HepG2 (cell line): ENCODE measurements around the gene PIEZO1. TPM values are rescaled to one million over a fixed set of nuclear protein-coding genes. Genes with fewer than 3 reads are reported as not detected.
A peak's percentile ranks its signal among the peaks of the same experiment; 100 is the strongest.

Source experiments
- ATF7-NPFF ChIP-seq: sonication (generic); formaldehyde crosslinking; IDR thresholded peaks from 2 replicates; pipeline ENCODE4 v1.8.1; 2023; ENCODE audit warnings: mild to moderate bottlenecking, low read depth, missing genetic modification reagents, moderate library complexity
- MEIS2 ChIP-seq: sonication (generic); formaldehyde crosslinking; IDR thresholded peaks from 2 replicates; pipeline ENCODE4 v1.9.0; 2021; ENCODE audit warnings: mild to moderate bottlenecking, missing genetic modification reagents
- MTA1 ChIP-seq: sonication (generic); formaldehyde crosslinking; IDR thresholded peaks from 2 replicates; pipeline ENCODE4 v1.4.0; 2020; ENCODE audit warnings: missing genetic modification reagents, mild to moderate bottlenecking, borderline replicate concordance
- MXD1 ChIP-seq: sonication (generic); formaldehyde crosslinking; IDR thresholded peaks from 2 replicates; pipeline ENCODE4 v1.4.0; 2020; ENCODE audit warnings: mild to moderate bottlenecking, missing genetic modification reagents
- RARG ChIP-seq: sonication (generic); formaldehyde crosslinking; IDR thresholded peaks from 2 replicates; pipeline ENCODE4 v1.4.0; 2020; ENCODE audit warnings: low read depth, mild to moderate bottlenecking, missing genetic modification reagents
- SATB2 ChIP-seq: sonication (generic); formaldehyde crosslinking; IDR thresholded peaks from 2 replicates; pipeline ENCODE4 v1.5.0; 2020; ENCODE audit warnings: missing genetic modification reagents
- SIX1 ChIP-seq: sonication (generic); formaldehyde crosslinking; IDR thresholded peaks from 2 replicates; pipeline ENCODE4 v1.4.0; 2020; ENCODE audit warnings: missing genetic modification reagents, borderline replicate concordance
- THAP9 ChIP-seq: sonication (generic); formaldehyde crosslinking; IDR thresholded peaks from 2 replicates; pipeline ENCODE4; 2020; ENCODE audit warnings: missing genetic modification reagents, mild to moderate bottlenecking, borderline replicate concordance
- ZNF275 ChIP-seq: sonication (generic); formaldehyde crosslinking; IDR thresholded peaks from 2 replicates; pipeline ENCODE4 v1.8.0; 2022; ENCODE audit warnings: missing genetic modification reagents, mild to moderate bottlenecking, inconsistent platforms, borderline replicate concordance
- ZNF280B ChIP-seq: sonication (generic); formaldehyde crosslinking; IDR thresholded peaks from 2 replicates; pipeline ENCODE4 v1.5.0; 2020; ENCODE audit warnings: missing genetic modification reagents, mild to moderate bottlenecking, borderline replicate concordance
- ZNF782 ChIP-seq: sonication (generic); formaldehyde crosslinking; IDR thresholded peaks from 2 replicates; pipeline ENCODE4 v1.4.0; 2020; ENCODE audit warnings: missing genetic modification reagents, mild to moderate bottlenecking, borderline replicate concordance
- polyA plus RNA-seq, 8 experiments: library from polyadenylated mRNA; depleted of rRNA in 3 of 8; stranded (reverse) in 7 of 8; unstranded in 1 of 8; fragments of >200 nt; fragmentation: Illumina TruSeq in 4 of 8; extraction: Trizol in 4 of 8; gene quantifications; 2 replicates each; pipeline versions ENCODE4 v1.2.1 to v1.2.3, GENCODE V29; 2011 to 2016; ENCODE audit warnings: low read depth in 4 of 8, missing spikeins in 1 of 8, mixed read lengths in 1 of 8; ENCODE audit not compliant: insufficient read depth in 1 of 8
- total RNA-seq, 5 experiments: library from RNA; depleted of rRNA; stranded (reverse); fragments of >200 nt; fragmentation: Illumina TruSeq; extraction: Trizol; gene quantifications; 2 replicates each; pipeline ENCODE4 v1.2.3, GENCODE V29; 2016; ENCODE audit warnings: low read depth in 1 of 5

PIEZO1 gene
- total and polyA plus RNA-seq, 2 of the 13 experiments (the other 11 are each of a cell fraction or from before 2014, with no cell fraction given), result 67.9 to 85.0 TPM

- no peak for TF ChIP-seq THAP9
- TF ChIP-seq ZNF280B, result no peak
- TF ChIP-seq ATF7-NPFF (CRISPR knock-in tag), result 0 out of 2 replicates have a peak, but pooled peaks have one; percentile 22
- TF ChIP-seq ZNF275, result no peak
- no peak for TF ChIP-seq SATB2 (CRISPR knock-in tag)
- TF ChIP-seq MXD1, result no peak
- TF ChIP-seq MTA1 (CRISPR knock-in tag), result peak; percentile 78
- TF ChIP-seq SIX1 (CRISPR knock-in tag), result no peak
- TF ChIP-seq RARG (CRISPR knock-in tag), result no peak
- no peak for TF ChIP-seq MEIS2 (CRISPR knock-in tag)
- TF ChIP-seq ZNF782 (CRISPR knock-in tag), result peak; percentile 22; the same call in 1 of the 2 replicates
Observed at GRCh38 chr16:88790312-88791211, 5.5 kb upstream of the PIEZO1 start (continued).
